DMS 273 (cell line): ENCODE measurements around the gene CDC123.
"Not testable (repeated sequence)": the region's sequence is repeated elsewhere in the genome, so short reads cannot be mapped to it uniquely, and the experiment has no call there.

Experiments
- DNase-seq: peaks from one replicate; lab custom pipeline; 2025; ENCODE audit not compliant: unreplicated experiment; lab: John Stamatoyannopoulos, UW

The CDC123 gene

GRCh38 chr10:12234687-12235086 lies 38.7 kb downstream of the CDC123 start:
- not testable (repeated sequence) for DNase-seq

- no peak for DNase-seq
Observed at GRCh38 chr10:12235116-12235694, 39.2 kb downstream of the CDC123 start.

GRCh38 chr10:12235796-12236195 lies 39.8 kb downstream of the CDC123 start:
- DNase-seq: no peak

GRCh38 chr10:12237265-12238220 lies 41.6 kb downstream of the CDC123 start:
- DNase-seq: no peak

GRCh38 chr10:12238821-12239220 lies 42.8 kb downstream of the CDC123 start:
- no peak for DNase-seq

- peak; percentile 10 for DNase-seq
Observed at GRCh38 chr10:12241810-12242529, 46.0 kb downstream of the CDC123 start.

GRCh38 chr10:12243864-12244620 lies 48.1 kb downstream of the CDC123 start:
- DNase-seq: no peak

- DNase-seq: no peak
Observed at GRCh38 chr10:12250181-12250580, 54.2 kb downstream of the CDC123 start.

- not testable (repeated sequence) for DNase-seq
Observed at GRCh38 chr10:12250702-12251101, 54.7 kb downstream of the CDC123 start.

- no peak for DNase-seq
Observed at GRCh38 chr10:12251581-12251980, 55.6 kb downstream of the CDC123 start.

- peak; percentile 61 for DNase-seq
Observed at GRCh38 chr10:12252882-12253546, 57.0 kb downstream of the CDC123 start.

- DNase-seq: no peak
Observed at GRCh38 chr10:12255048-12255447, 59.1 kb downstream of the CDC123 start.

- DNase-seq: no peak
Observed at GRCh38 chr10:12259988-12260387, 64.0 kb downstream of the CDC123 start.

GRCh38 chr10:12262278-12262981 lies 66.4 kb downstream of the CDC123 start:
- no peak for DNase-seq

- DNase-seq: peak; percentile 85
Observed at GRCh38 chr10:12264204-12264940, 68.4 kb downstream of the CDC123 start.

GRCh38 chr10:12269056-12269455 lies 73.1 kb downstream of the CDC123 start:
- DNase-seq: no peak

GRCh38 chr10:12271210-12271540 lies 75.2 kb downstream of the CDC123 start:
- no peak for DNase-seq

GRCh38 chr10:12277862-12278261 lies 81.9 kb downstream of the CDC123 start:
- not testable (repeated sequence) for DNase-seq

- DNase-seq: no peak
Observed at GRCh38 chr10:12279281-12279680, 83.3 kb downstream of the CDC123 start.
